ENCODE measurements around the gene ZNG1A.
"Not testable (repeated sequence)": the region's sequence is repeated elsewhere in the genome, so short reads cannot be mapped to it uniquely, and the experiment has no call there.

GRCh38 chr9:94992-95391 lies 83.9 kb downstream of the ZNG1A start:
- not testable (repeated sequence) for TF ChIP-seq CTCF, POLR2A (IDR thresholded peaks at IDR 0.05)

All from uterus (tissue), 2 donors.